Gastrocnemius medialis (tissue), 4 donors: ENCODE measurements around the gene UPF1.

Source experiments
- POLR2A ChIP-seq, 2 donors: fragments of 450-650 bp; IDR thresholded peaks; one replicate each; pipeline ENCODE4 v1.6.1; 2017; ENCODE audit warnings: antibody characterized with exemption in 2 of 2, mild to moderate bottlenecking in 2 of 2, moderate library complexity in 2 of 2
- TF ChIP-seq, protein P1 (sequence below), 5 experiments: fragments of 450-650 bp in 3 of 5; fragments of 200-600 bp in 2 of 5; sonication (generic) in 2 of 5; IDR thresholded peaks in 4 of 5; conservative IDR thresholded peaks in 1 of 5; 1 replicate in 4 of 5; 2 replicates in 1 of 5; pipeline ENCODE4 v1.5.1; 2016 to 2019; ENCODE audit warnings: antibody characterized with exemption in 5 of 5, mild to moderate bottlenecking in 3 of 5, moderate library complexity in 3 of 5

- TF ChIP-seq, protein P1, sequence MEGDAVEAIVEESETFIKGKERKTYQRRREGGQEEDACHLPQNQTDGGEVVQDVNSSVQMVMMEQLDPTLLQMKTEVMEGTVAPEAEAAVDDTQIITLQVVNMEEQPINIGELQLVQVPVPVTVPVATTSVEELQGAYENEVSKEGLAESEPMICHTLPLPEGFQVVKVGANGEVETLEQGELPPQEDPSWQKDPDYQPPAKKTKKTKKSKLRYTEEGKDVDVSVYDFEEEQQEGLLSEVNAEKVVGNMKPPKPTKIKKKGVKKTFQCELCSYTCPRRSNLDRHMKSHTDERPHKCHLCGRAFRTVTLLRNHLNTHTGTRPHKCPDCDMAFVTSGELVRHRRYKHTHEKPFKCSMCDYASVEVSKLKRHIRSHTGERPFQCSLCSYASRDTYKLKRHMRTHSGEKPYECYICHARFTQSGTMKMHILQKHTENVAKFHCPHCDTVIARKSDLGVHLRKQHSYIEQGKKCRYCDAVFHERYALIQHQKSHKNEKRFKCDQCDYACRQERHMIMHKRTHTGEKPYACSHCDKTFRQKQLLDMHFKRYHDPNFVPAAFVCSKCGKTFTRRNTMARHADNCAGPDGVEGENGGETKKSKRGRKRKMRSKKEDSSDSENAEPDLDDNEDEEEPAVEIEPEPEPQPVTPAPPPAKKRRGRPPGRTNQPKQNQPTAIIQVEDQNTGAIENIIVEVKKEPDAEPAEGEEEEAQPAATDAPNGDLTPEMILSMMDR (IDR thresholded peaks at IDR 0.05 in 4 of 5, conservative IDR thresholded peaks at IDR 0.05 in 1 of 5) = no peak
- no peak for TF ChIP-seq POLR2A (IDR thresholded peaks at IDR 0.05)
These were observed 2.3 kb downstream of the UPF1 start for GRCh38 chr19:18833849-18834643.
